H1 (cell line): Measurements from ENCODE around the gene UBE2J1. TPM values are rescaled to one million over a fixed set of nuclear protein-coding genes. Genes with fewer than 3 reads are reported as not detected.

Experiments used
- CTCF ChIA-PET: fragments of 300-600 bp; sonication (Branson Sonifier 250); formaldehyde crosslinking; loops from one replicate; lab custom pipeline; 2021; ENCODE audit not compliant: partially characterized antibody; lab: Charles Lee
- POLR2A ChIA-PET: fragments of 300-600 bp; sonication (Branson Sonifier 250); formaldehyde crosslinking; loops from one replicate; lab custom pipeline; 2021; ENCODE audit warnings: inconsistent platforms; ENCODE audit not compliant: partially characterized antibody; lab: Charles Lee
- DNase-seq, 2 experiments: peaks; one replicate each; pipeline versions ENCODE4 v3.0.0 to v3.0.0-alpha.2; 2010 to 2022; ENCODE audit warnings: low spot score in 2 of 2, low read depth in 1 of 2, mixed read lengths in 1 of 2
- FAIRE-seq: peaks from 2 replicates; lab custom pipeline; 2011; peaks lifted over from hg19 to GRCh38; lab: Jason Lieb, UNC
- H2AFZ ChIP-seq: 2 replicates; pipeline ENCODE4 v1.8.1; 2012; ENCODE audit warnings: low read length, inconsistent platforms
- H2AK5ac ChIP-seq: 2 replicates; pipeline ENCODE4 v1.6.1; 2013; ENCODE audit warnings: low read depth, low read length
- H2BK120ac ChIP-seq: replicated peaks from 2 replicates; pipeline ENCODE3; 2013; ENCODE audit warnings: low read depth, low read length, inconsistent platforms
- H2BK12ac ChIP-seq: 2 replicates; pipeline ENCODE4 v1.6.1; 2013; ENCODE audit warnings: low read depth, low read length
- H2BK15ac ChIP-seq: 2 replicates; pipeline ENCODE4 v1.6.1; 2013; ENCODE audit warnings: low read length
- H2BK20ac ChIP-seq: 2 replicates; pipeline ENCODE4 v1.6.1; 2013; ENCODE audit warnings: low read length
- H2BK5ac ChIP-seq: 2 replicates; pipeline ENCODE4 v1.6.1; 2013; ENCODE audit warnings: low read depth, low read length
- H3K14ac ChIP-seq: 2 replicates; pipeline ENCODE4 v1.6.1; 2013; ENCODE audit warnings: inconsistent platforms; ENCODE audit not compliant: insufficient read length
- H3K18ac ChIP-seq: 2 replicates; pipeline ENCODE4 v1.6.1; 2013; ENCODE audit warnings: low read length; ENCODE audit errors: extremely low read depth
- H3K23ac ChIP-seq: 2 replicates; pipeline ENCODE4 v1.6.1; 2013; ENCODE audit warnings: inconsistent platforms; ENCODE audit not compliant: insufficient read length
- H3K23me2 ChIP-seq: 2 replicates; pipeline ENCODE4 v1.6.1; 2013; ENCODE audit warnings: low read depth, low read length
- H3K27ac ChIP-seq: 2 replicates; pipeline ENCODE4 v1.6.1; 2011; ENCODE audit warnings: low read depth, low read length, inconsistent platforms
- H3K27me3 ChIP-seq, 4 experiments: replicated peaks in 1 of 4; 1 replicate in 1 of 4; 2 replicates in 3 of 4; pipeline versions ENCODE4 v1.6.1 to v1.8.1; 2011 to 2013; ENCODE audit warnings: low read length in 3 of 4, mild to moderate bottlenecking in 3 of 4, inconsistent platforms in 2 of 4, mixed read lengths in 2 of 4, moderate library complexity in 1 of 4; ENCODE audit not compliant: control insufficient read depth in 3 of 4, insufficient read depth in 3 of 4; ENCODE audit errors: extremely low read depth in 1 of 4
- H3K36me3 ChIP-seq, 4 experiments: 2 replicates each; pipeline versions ENCODE4 v1.6.1 to v1.8.1; 2011 to 2013; ENCODE audit warnings: mild to moderate bottlenecking in 4 of 4, low read length in 3 of 4, moderate library complexity in 2 of 4, control low read depth in 1 of 4, inconsistent platforms in 1 of 4; ENCODE audit not compliant: insufficient read depth in 4 of 4, control insufficient read depth in 2 of 4
- H3K4ac ChIP-seq: replicated peaks from 2 replicates; pipeline ENCODE3; 2013; ENCODE audit warnings: low read length, low read depth, mixed read lengths, inconsistent platforms; ENCODE audit not compliant: insufficient read length
- H3K4me1 ChIP-seq, 4 experiments: replicated peaks in 1 of 4; 1 replicate in 1 of 4; 2 replicates in 3 of 4; pipeline versions ENCODE4 v1.6.1 to v1.8.1; 2011 to 2013; ENCODE audit warnings: low read length in 3 of 4, inconsistent platforms in 2 of 4, mixed read lengths in 1 of 4; ENCODE audit not compliant: insufficient read depth in 4 of 4, control insufficient read depth in 3 of 4
- H3K4me2 ChIP-seq, 2 experiments: 2 replicates each; pipeline versions ENCODE4 v1.6.1 to v1.8.1; 2011 to 2013; ENCODE audit warnings: low read depth in 2 of 2, low read length in 2 of 2, control low read depth in 1 of 2, inconsistent platforms in 1 of 2, mild to moderate bottlenecking in 1 of 2; ENCODE audit not compliant: insufficient read depth in 1 of 2
- H3K4me3 ChIP-seq, 4 experiments: fragments of 200-600, 300-600 bp in 1 of 4; sonication (generic), shearing (Covaris generic), sonication (Bioruptor Twin) in 1 of 4; 2 replicates each; pipeline versions ENCODE4 v1.5.1 to v1.8.1; 2011 to 2016; ENCODE audit warnings: low read length in 4 of 4, low read depth in 3 of 4, control low read depth in 2 of 4, inconsistent platforms in 2 of 4, mild to moderate bottlenecking in 2 of 4, mixed read lengths in 1 of 4, moderate library complexity in 1 of 4; ENCODE audit not compliant: insufficient read depth in 2 of 4; ENCODE audit errors: extremely low read depth in 1 of 4
- H3K56ac ChIP-seq: replicated peaks from 2 replicates; pipeline ENCODE3; 2013; ENCODE audit warnings: low read depth, mild to moderate bottlenecking, mixed read lengths, low read length, inconsistent platforms; ENCODE audit not compliant: insufficient read length
- H3K79me1 ChIP-seq: 2 replicates; pipeline ENCODE4 v1.6.1; 2013; ENCODE audit warnings: low read depth, low read length, control low read depth
- H3K79me2 ChIP-seq, 2 experiments: 2 replicates each; pipeline versions ENCODE4 v1.6.1 to v1.8.1; 2012 to 2013; ENCODE audit warnings: low read length in 2 of 2, mild to moderate bottlenecking in 2 of 2, inconsistent platforms in 1 of 2; ENCODE audit not compliant: insufficient read depth in 2 of 2, control insufficient read depth in 1 of 2
- H3K9ac ChIP-seq, 4 experiments: replicated peaks in 1 of 4; 1 replicate in 1 of 4; 2 replicates in 3 of 4; pipeline versions ENCODE4 v1.6.1 to v1.8.1; 2011 to 2013; ENCODE audit warnings: low read depth in 3 of 4, low read length in 3 of 4, control low read depth in 2 of 4, mild to moderate bottlenecking in 2 of 4, moderate library complexity in 2 of 4, inconsistent platforms in 1 of 4; ENCODE audit errors: extremely low read depth in 1 of 4
- H3K9me3 ChIP-seq, 2 experiments: 2 replicates each; pipeline versions ENCODE4 v1.6.1 to v1.8.1; 2012 to 2013; ENCODE audit warnings: mild to moderate bottlenecking in 2 of 2, moderate library complexity in 2 of 2, control low read depth in 1 of 2, inconsistent platforms in 1 of 2, low read depth in 1 of 2, low read length in 1 of 2, mixed read lengths in 1 of 2; ENCODE audit not compliant: insufficient read depth in 2 of 2
- H4K20me1 ChIP-seq, 2 experiments: replicated peaks in 1 of 2; 2 replicates each; pipeline versions ENCODE3 to v1.8.1; 2011 to 2013; ENCODE audit warnings: inconsistent platforms in 2 of 2, low read length in 2 of 2, mild to moderate bottlenecking in 1 of 2; ENCODE audit not compliant: insufficient read depth in 2 of 2, control insufficient read depth in 1 of 2
- H4K5ac ChIP-seq: 2 replicates; pipeline ENCODE4 v1.6.1; 2013; ENCODE audit warnings: low read length, low read depth, mixed read lengths, inconsistent platforms; ENCODE audit not compliant: insufficient read length
- H4K8ac ChIP-seq: 2 replicates; pipeline ENCODE4 v1.8.0; 2013; ENCODE audit warnings: mild to moderate bottlenecking, moderate library complexity, low read length, inconsistent platforms; ENCODE audit not compliant: insufficient read depth; ENCODE audit errors: extremely low read depth
- H4K91ac ChIP-seq: replicated peaks from 2 replicates; pipeline ENCODE3; 2013; ENCODE audit warnings: low read length, mixed read lengths, inconsistent platforms; ENCODE audit not compliant: insufficient read length
- ASH2L ChIP-seq: fragments of 200-600, 300-600 bp; sonication (generic); IDR thresholded peaks from one replicate; pipeline ENCODE4 v1.7.1; 2017; ENCODE audit warnings: low read length
- CHD2 ChIP-seq: IDR thresholded peaks from 2 replicates; pipeline ENCODE4 v1.6.1; 2012; ENCODE audit warnings: low read length, improper control_type of control experiment
- EGR1 ChIP-seq: IDR thresholded peaks from 2 replicates; pipeline ENCODE4 v1.6.1; 2011; ENCODE audit warnings: low read depth, low read length, borderline replicate concordance
- EZH2 ChIP-seq: fragments of 200-600 bp; sonication (generic); IDR thresholded peaks from 2 replicates; pipeline ENCODE4 v1.7.1; 2012; ENCODE audit warnings: low read depth, mild to moderate bottlenecking, moderate library complexity, low read length, inconsistent platforms; ENCODE audit not compliant: severe bottlenecking
- NRF1 ChIP-seq: IDR thresholded peaks from 2 replicates; pipeline ENCODE4 v1.6.1; 2011; ENCODE audit warnings: mild to moderate bottlenecking, low read depth, low read length, improper control_type of control experiment
- POLR2A ChIP-seq, 2 experiments: IDR thresholded peaks; 1 replicate in 1 of 2; 2 replicates in 1 of 2; pipeline ENCODE4 v1.6.1; 2011; ENCODE audit warnings: low read depth in 2 of 2, low read length in 2 of 2, mild to moderate bottlenecking in 2 of 2; ENCODE audit errors: control extremely low read depth in 1 of 2
- POU5F1 ChIP-seq: IDR thresholded peaks from 2 replicates; pipeline ENCODE4 v1.6.1; 2011; ENCODE audit warnings: low read depth, mild to moderate bottlenecking, low read length, moderate library complexity
- RFX5 ChIP-seq: IDR thresholded peaks from 2 replicates; pipeline ENCODE4 v1.6.1; 2011; ENCODE audit warnings: low read depth, low read length, improper control_type of control experiment, borderline replicate concordance
- SIN3A ChIP-seq, 2 experiments: IDR thresholded peaks in 1 of 2; conservative IDR thresholded peaks in 1 of 2; 2 replicates each; pipeline ENCODE4 v1.6.1; 2011 to 2012; ENCODE audit warnings: low read length in 2 of 2, improper control_type of control experiment in 1 of 2, low read depth in 1 of 2, mild to moderate bottlenecking in 1 of 2
- SUZ12 ChIP-seq: fragments of 200-600 bp; sonication (generic); IDR thresholded peaks from 2 replicates; pipeline ENCODE4 v1.6.1; 2012; ENCODE audit warnings: mild to moderate bottlenecking, inconsistent platforms, low read length, moderate library complexity, mixed read lengths
- TBP ChIP-seq: IDR thresholded peaks from 2 replicates; pipeline ENCODE4 v1.6.1; 2011; ENCODE audit warnings: low read depth, low read length, improper control_type of control experiment
- YY1 ChIP-seq: IDR thresholded peaks from 2 replicates; pipeline ENCODE4 v1.6.1; 2011; ENCODE audit warnings: low read depth, mild to moderate bottlenecking, low read length
- WGBS, 2 experiments: shearing (Covaris generic) in 1 of 2; methylation state at CpG; one replicate each; pipeline versions ENCODE4 v1.1.6 to v1.1.7; 2013 to 2015; ENCODE audit warnings: low lambda C conversion rate in 2 of 2, mixed read lengths in 2 of 2, inconsistent platforms in 1 of 2, low coverage in 1 of 2, missing lambda C conversion rate in 1 of 2; ENCODE audit not compliant: insufficient replicate concordance in 2 of 2, insufficient coverage in 1 of 2, insufficient read length in 1 of 2; ENCODE audit errors: extremely low coverage in 1 of 2, missing lambda C conversion rate in 1 of 2; 5-methylcytosine and 5-hydroxymethylcytosine counted together
- polyA plus RNA-seq, 7 experiments: library from polyadenylated mRNA; depleted of rRNA in 3 of 7; stranded (reverse) in 5 of 7; unstranded in 2 of 7; fragments of >200 nt in 5 of 7; fragments of 200-250 nt in 2 of 7; gene quantifications; 1 replicate in 5 of 7; 2 replicates in 1 of 7; 4 replicates in 1 of 7; pipeline versions ENCODE4 v1.2.1 to v1.2.3, GENCODE V29; 2011 to 2013; ENCODE audit warnings: missing spikeins in 2 of 7, mixed read lengths in 2 of 7
- total RNA-seq: library from RNA; stranded (reverse); fragmentation: NEBNext Ultra II Directional; extraction: Animal tissue kit (Norgen Biotek cat#: 25700); gene quantifications from 2 replicates; pipeline ENCODE4 v1.2.1, GENCODE V29; 2021

The UBE2J1 gene
- total and polyA plus RNA-seq, 2 of the 8 experiments (the other 6 are each of a cell fraction or from before 2014, with no cell fraction given) = 8.5 to 15.2 TPM

DNA sequence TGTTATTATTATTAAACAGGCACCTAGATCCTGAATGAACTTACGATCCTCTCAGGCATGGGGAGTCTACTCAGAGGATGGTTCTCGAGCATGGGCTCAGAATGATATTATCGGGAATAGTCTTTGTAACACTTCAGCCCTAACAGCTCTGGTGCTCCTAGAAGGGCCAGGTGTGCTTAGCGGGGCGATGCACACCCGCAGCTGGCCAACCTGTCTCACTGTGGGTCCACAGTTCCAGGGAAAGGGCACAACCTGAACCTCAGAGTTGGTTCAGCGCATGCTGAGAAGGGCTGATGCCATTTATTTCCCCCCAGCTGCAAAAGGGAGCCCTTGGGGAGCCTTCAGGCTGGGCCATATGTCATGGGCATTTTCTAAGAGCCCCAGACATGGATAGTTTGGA, 33.3 kb upstream of the UBE2J1 start:
- H2BK20ac ChIP-seq = no peak overlapping the region
- no peak overlapping the region for H3K4me2 ChIP-seq
- no peak overlapping the region for H3K9ac ChIP-seq
- H3K14ac ChIP-seq = no peak overlapping the region
- CTCF ChIA-PET = interaction anchor here (1.7 to 1.9 kb wide), 2 partner anchors 10 to 14 kb away, joined by 12 to 14 read pairs; no protein-coding TSS in a partner anchor
- H3K79me1 ChIP-seq = no peaks in the 10 kb centered on the region
- H3K27me3 ChIP-seq = no peaks in the 10 kb centered on the region
- no peak overlapping the region for H3K56ac ChIP-seq
- H3K27ac ChIP-seq = no peak overlapping the region
- no peak overlapping the region for H3K23ac ChIP-seq
- no peaks in the 10 kb centered on the region for H3K79me2 ChIP-seq
- H2AK5ac ChIP-seq = no peak overlapping the region
- no peak overlapping the region for H2BK15ac ChIP-seq
- no peak overlapping the region for H2BK120ac ChIP-seq
- H3K18ac ChIP-seq = peak overlapping the region; percentile 40; the same call in 1 of the 2 replicates
- no peak overlapping the region for H2BK12ac ChIP-seq
- no peak overlapping the region for H2BK5ac ChIP-seq
- WGBS, 2 experiments = 94% methylated on average over 7 of the region's 7 CpGs; no CpG with 5 or more reads in 1 of the 2 experiments
- no peak for TF ChIP-seq CHD2
- TF ChIP-seq NRF1 = no peak
- TF ChIP-seq SUZ12 = no peak
- TF ChIP-seq SIN3A (conservative IDR thresholded peaks at IDR 0.05 in 1 of 2, IDR thresholded peaks at IDR 0.05 in 1 of 2; ENCODE audit: low read depth in 1 of 2, low read length in 2 of 2) = no peak
- TF ChIP-seq ASH2L = no peak
- no peak for TF ChIP-seq POU5F1
- TF ChIP-seq POLR2A (IDR thresholded peaks at IDR 0.05; ENCODE audit: control extremely low read depth in 1 of 2, low read depth in 2 of 2, low read length in 2 of 2) = no peak
- no peak for TF ChIP-seq EZH2
- TF ChIP-seq RFX5 = no peak
- no peak for TF ChIP-seq YY1
- no peak for TF ChIP-seq TBP
- TF ChIP-seq EGR1 = no peak
- H4K5ac ChIP-seq = no peak overlapping the region
- FAIRE-seq (no peak), DNase-seq (peak in 1 of 2 experiments; percentile 32)
- H2AFZ ChIP-seq = no peak overlapping the region
- H4K20me1 ChIP-seq = no peaks in the 10 kb centered on the region
- H3K9me3 ChIP-seq = no peaks in the 10 kb centered on the region
- H4K91ac ChIP-seq = no peak overlapping the region
- peaks cover 0 to 3% (median 1%) of the 10 kb centered on the region in 4 experiments; a peak in 1 of 7 replicates for H3K4me1 ChIP-seq
- H3K36me3 ChIP-seq = peaks cover 0 to 4% (median 0%) of the 10 kb centered on the region in 4 experiments; a peak in 1 of 8 replicates
- no peak overlapping the region for H4K8ac ChIP-seq
- H3K4me3 ChIP-seq = no peak overlapping the region
- POLR2A ChIA-PET = interaction anchor here (0.6 kb wide), 1 partner anchor 516 kb away, joined by 3 read pairs; no protein-coding TSS in a partner anchor
- no peaks in the 10 kb centered on the region for H3K23me2 ChIP-seq
- no peak overlapping the region for H3K4ac ChIP-seq
